HL-60/S4 treated with retinoic acid at 250 ng/mL for 4 days and 3 days (cell line): ENCODE data around the gene ARL3.
"Not testable (repeated sequence)": the region's sequence is repeated elsewhere in the genome, so short reads cannot be mapped to it uniquely, and the experiment has no call there.

ENCODE experiments used
- in situ Hi-C: fragments of 300-500 bp; cut with MboI; formaldehyde crosslinking; loops from 2 replicates; pipeline ENCODE4 v1.7.0; 2022; ENCODE audit warnings: low sequenced_read_pairs

Gene ARL3

DNA sequence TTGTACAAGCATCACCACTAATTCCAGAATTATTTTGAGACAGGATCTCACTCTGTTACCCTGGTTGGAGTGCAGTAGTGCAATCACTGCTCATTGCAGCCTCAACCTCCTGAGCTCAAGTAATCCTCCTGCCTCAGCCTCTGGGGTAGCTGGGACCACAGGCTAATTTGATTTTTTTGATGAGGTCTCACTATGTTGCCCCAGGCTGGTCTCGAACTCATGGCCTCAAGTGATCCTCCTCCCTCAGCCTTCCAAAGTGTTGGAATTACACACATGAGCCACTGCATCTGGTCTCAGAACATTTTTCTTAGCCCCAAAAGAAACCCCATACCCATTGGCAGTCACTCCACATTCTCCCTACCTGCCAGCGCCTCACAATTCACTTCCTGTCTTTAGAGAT, 26.0 kb upstream of the ARL3 start:
- in situ Hi-C loops: loop anchor here (25.0 kb wide), 2 partner anchors 172 to 322 kb away; partner anchors contain the start of gene CNNM2

DNA sequence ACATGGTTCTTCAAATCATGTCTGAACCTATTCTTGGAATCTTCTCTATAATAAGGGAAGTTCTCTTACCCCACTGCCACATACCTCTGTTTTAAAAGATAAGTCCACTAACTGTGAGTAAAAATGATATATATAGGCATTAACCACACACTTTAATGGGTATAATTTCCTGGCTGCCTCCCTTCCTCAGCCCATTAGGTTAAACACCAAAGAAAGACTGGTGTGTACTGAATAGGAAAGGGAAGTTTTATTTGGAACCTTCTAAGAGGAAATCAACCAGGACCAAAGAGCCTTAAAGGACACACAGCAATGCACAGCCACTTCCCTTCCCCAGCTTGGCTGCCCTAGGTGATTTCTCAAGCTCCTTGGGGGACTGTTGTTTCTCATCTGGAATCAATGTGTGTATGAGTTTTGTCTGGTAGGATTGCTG, 24.5 kb upstream of the ARL3 start:
- in situ Hi-C loops: loop anchor here (25.0 kb wide), 2 partner anchors 174 to 324 kb away; partner anchors contain the start of gene CNNM2

GRCh38 chr10:102735065-102735562, 20.9 kb upstream of the ARL3 start:
- in situ Hi-C loops: loop anchor here (25.0 kb wide), 2 partner anchors 177 to 327 kb away; partner anchors contain the start of gene CNNM2

GRCh38 chr10:102732661-102733060, 18.5 kb upstream of the ARL3 start:
- in situ Hi-C loops: loop anchor here (25.0 kb wide), 2 partner anchors 180 to 330 kb away; partner anchors contain the start of gene CNNM2

DNA sequence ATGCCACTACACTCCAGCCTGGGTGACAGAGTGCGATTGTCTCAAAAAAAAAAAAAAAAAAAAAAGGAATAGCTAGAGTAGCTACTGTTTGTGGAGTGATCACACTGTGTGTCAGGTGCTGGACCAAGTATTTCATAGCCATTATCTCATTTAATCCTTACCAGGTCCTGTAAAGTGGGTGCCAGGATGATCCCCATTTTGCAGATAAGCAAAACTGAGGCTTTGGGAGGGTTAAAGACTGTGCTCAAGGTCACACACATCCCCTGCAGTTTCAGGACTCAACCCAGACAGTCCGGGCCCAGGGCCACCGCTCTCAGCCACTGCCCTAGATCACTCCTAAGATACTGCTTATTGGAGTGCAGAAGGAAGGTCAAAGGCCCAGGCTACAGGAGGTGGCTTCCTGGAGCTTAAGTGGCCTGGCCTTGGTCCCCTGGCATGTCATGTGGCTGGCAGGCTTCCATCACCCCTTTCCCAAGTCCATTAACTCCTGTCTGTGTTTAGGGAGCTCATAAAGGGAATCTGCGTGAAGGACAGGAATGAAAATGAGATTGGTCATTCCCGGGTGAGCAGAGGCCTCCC, 17.1 kb upstream of the ARL3 start:
- in situ Hi-C loops: loop anchor here (25.0 kb wide), 2 partner anchors 181 to 331 kb away; partner anchors contain the start of gene CNNM2

- in situ Hi-C loops: loop anchor here (25.0 kb wide), 2 partner anchors 183 to 333 kb away; partner anchors contain the start of gene CNNM2
Measured at GRCh38 chr10:102729029-102730026, 15.1 kb upstream of the ARL3 start.

DNA sequence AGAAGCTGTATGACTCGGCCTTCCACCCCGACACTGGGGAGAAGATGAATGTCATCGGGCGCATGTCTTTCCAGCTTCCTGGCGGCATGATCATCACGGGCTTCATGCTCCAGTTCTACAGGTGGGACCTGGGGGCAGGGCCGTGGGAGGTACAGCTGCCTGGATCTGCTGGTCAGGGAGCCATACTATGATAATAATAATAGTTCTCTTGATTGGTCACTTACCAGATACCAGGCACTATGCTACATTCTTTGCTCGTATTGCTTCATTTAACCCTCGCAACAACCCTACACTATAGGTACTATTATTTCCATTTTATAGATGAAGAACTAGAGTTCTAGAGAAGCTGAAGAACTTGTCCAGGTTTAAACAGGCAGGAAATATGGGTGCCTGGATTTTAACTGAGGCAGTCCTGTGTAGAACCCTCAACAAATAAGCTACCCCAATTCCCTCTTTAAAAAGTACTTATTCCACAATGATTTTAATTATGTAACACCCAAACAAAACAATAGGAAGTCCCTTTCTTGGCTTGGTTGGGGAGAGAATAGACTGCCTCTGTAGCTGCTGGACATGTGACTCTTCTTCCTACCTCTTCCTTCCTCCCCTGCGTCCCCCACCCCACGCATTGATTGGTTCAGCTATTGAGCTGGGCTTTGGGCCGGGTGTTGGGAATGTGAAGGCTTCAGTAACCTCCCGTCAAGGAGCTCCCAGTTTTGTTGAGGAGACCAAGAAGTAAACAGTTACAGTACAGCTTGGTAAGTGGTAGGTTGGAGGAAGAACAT, 13.0 kb upstream of the ARL3 start:
- in situ Hi-C loops: loop anchor here (25.0 kb wide), 2 partner anchors 185 to 335 kb away; partner anchors contain the start of gene CNNM2

GRCh38 chr10:102726274-102726673, 12.1 kb upstream of the ARL3 start:
- in situ Hi-C loops: loop anchor here (25.0 kb wide), 2 partner anchors 186 to 336 kb away; partner anchors contain the start of gene CNNM2

GRCh38 chr10:102723989-102724388, 9.8 kb upstream of the ARL3 start:
- in situ Hi-C loops: no loop called here

GRCh38 chr10:102721954-102722353, 7.8 kb upstream of the ARL3 start:
- in situ Hi-C loops: no loop called here

DNA sequence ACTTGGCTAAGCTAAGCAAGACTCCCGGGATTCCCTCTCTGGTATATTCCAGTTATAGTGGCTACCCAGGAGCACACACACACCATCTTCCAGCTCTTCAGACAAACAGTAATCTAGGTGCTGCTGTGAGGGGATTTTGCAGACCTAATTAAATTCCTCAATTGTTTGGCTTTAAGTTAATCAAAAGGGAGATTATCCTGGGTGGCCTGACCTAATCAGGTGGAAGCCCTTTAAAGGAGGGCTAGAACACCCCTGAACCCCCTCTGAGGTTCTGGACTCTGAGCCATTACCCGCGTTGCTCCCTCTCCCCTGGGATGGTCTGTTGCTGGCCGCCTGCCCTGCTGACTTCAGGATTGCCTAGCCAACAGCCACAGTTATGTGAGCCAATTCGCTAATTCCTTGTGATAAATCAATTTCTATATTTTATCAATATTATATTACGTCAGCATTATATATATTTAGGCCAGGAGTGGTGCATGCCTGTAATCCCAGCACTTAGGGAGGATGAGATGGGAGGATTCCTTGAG, 6.6 kb upstream of the ARL3 start:
- in situ Hi-C loops: no loop called here

DNA sequence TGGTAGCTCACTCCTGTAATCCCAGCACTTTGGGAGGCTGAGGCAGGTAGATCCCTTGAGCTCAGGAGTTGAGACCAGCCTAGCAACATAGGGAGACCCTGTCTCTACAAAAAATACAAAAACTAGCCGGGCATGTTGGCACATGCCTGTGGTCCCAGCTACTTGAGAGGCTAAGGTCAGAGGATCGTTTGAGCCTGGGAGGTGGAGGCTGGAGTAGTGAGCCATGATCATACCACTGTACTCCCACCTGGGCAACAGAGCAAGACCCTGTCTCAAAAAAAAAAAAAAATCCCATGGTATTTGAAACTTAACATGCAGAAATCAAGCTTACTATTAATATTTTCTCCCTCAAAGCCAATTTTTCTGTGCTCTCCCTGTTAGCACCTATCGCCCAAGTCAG, 6.1 kb upstream of the ARL3 start:
- in situ Hi-C loops: no loop called here

GRCh38 chr10:102718220-102718619, 4.0 kb upstream of the ARL3 start:
- in situ Hi-C loops: no loop called here

DNA sequence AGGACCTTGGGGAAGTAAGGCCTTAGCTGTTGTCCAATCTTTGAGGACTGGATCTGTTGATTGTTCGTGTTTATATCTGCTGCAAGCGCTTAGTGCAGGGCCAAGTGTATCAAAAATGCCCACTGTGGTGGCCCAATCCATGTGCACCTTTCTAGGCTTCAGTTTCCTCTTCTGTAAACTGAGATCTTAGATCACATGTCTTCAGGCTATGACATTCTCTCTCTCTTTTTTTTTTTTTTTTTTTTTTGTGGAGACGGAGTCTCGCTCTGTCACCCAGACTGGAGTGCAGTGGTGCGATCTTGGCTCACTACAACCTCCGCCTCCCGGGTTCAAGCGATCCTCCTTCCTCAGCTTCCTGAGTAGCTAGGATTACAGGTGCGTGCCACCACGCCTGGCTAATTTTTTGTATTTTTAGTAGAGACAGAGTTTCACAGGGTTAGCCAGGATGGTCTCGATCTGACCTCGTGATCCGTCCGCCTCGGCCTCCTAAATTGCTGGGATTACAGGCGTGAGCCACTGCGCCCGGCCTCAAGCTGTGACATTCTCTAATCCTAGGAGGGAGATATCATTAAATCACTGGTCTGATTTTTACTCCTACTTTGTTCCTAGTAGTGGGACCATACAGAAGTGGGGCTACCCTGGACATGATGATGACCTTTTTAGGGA, 2.8 kb upstream of the ARL3 start:
- in situ Hi-C loops: not testable (repeated sequence)

DNA sequence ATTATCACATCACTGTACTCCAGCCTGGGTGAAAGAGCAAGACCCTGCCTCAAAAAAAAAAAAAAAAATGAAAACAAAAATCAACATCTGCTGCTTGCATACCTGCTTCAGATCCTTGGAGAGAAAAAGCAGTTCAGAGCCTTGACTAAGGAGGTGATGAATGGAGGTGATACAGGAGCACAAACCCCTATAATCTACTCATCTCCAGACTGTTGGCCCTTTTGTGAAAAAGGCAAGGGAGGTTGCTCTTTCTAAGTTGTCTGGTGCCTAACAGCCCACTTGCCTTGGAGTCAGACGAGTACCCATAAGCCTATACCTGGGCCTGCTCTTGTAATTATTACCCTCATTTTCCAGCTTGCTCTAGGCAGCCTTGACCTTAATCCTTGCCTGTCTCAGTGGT, 1.7 kb upstream of the ARL3 start:
- in situ Hi-C loops: no loop called here

DNA sequence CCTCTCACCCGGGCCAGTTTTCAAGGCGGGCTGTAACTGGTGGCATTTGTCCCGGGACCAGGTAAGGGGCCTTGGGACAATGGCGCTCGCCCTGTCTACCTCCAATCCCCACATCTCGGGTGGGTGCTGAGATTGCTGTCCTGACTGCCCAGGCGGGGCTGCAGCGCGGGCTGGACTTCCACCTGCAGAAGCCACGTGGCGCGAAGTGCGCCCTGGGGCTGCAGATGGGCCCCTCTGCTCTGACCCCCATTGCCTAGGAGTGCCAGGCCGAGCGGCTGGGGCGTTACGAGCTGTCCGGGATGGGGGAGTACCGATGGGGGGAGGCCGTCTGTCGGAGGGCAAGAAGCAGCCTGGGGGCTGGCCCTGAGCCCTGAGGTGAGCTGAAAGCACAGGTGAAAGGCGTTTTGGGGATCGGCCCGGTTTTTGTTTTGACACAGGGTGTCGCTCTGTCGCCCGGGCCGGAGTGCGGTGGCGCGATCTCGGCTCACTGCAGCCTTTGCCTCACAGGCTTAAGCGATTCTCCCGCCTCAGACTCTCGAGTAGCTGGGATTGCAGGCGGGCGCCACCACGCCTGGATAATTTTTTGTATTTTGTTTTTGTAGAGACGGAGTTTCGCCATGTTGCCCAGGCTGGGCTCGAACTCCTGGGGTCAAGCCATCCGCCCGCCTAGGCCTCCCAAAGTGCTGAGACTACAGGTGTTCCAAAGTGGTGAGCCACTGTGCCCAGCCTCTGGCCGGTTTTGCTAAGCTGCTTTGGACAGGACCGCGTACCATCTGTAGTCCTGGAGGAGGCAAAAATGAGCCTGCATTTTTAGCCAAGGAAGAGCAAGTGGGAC, 641 bp upstream of the ARL3 start, which contains the start of gene SFXN2:
Gene SFXN2, plus strand, starts transcription at position 16 of the 835 bp plus-strand sequence. CDS start 12,001 bp downstream, outside the sequence.
- in situ Hi-C loops: no loop called here

- in situ Hi-C loops: no loop called here
Measured at GRCh38 chr10:102713539-102713813, 721 bp downstream of the ARL3 start.

DNA sequence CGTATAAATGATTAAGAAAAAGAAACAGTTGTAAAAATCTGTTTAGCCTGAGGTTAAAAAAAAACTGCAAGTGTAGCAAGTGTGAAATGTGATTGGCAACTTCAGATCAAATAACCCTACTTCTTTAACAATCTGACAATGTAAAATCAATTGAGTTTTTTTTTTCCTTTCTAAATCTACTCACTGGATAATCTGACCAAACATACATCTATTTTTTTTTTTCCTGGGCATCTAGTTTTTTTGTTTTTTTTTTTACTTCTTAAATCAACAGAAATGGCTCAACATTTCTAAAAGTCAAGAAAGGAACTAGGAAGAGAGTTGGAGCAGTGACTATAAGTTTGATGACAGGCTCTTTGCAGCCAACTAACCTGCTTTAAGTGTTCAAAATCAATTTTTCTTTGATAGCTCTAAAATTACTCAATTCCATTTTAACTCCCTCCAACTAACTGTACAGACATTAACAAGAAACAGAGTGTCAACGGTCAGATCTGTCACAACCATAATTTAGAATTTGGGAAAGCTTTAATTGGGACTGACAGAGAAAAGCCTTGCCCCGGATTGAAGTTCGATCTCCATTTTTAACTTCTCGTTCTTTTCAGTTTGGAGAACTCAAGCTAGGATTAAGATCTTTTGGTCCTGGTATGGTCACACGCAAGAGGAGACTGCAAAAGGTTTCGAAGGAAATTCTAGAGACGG, 1.2 kb downstream of the ARL3 start:
- in situ Hi-C loops: no loop called here
